Stimulated activated naive CD8-positive, alpha-beta T cell treated with anti-CD3 and anti-CD28 coated beads, Interleukin-15, Interleukin-2, amounts not matched to agents 100 ng/mL and 50 ng/mL, for 24 hours (primary cell): ENCODE results near the gene XCR1.

Experiments used
- H3K27ac Mint-ChIP-seq: one replicate; pipeline ENCODE4 v1.8.0; 2021; ENCODE audit warnings: mild to moderate bottlenecking, mixed read lengths
- H3K27me3 Mint-ChIP-seq: one replicate; pipeline ENCODE4 v1.8.0; 2021; ENCODE audit warnings: mixed read lengths
- H3K36me3 Mint-ChIP-seq: one replicate; pipeline ENCODE4 v1.8.0; 2021; ENCODE audit warnings: low read depth, mixed read lengths
- H3K4me1 Mint-ChIP-seq: one replicate; pipeline ENCODE4 v1.8.0; 2021; ENCODE audit warnings: low read depth, mixed read lengths
- H3K4me3 Mint-ChIP-seq: one replicate; pipeline ENCODE4 v1.8.0; 2021; ENCODE audit warnings: mild to moderate bottlenecking, mixed read lengths
- H3K9me3 Mint-ChIP-seq: one replicate; pipeline ENCODE4 v1.8.0; 2021; ENCODE audit warnings: mixed read lengths

XCR1 gene

GRCh38 chr3:45986303-45986982 is 40.8 kb downstream of the XCR1 start:
- peaks cover 41% of the 10 kb centered on the region for H3K36me3 Mint-ChIP-seq
- H3K9me3 Mint-ChIP-seq, result no peaks in the 10 kb centered on the region
- no peak overlapping the region for H3K4me3 Mint-ChIP-seq
- H3K4me1 Mint-ChIP-seq, result peaks cover 57% of the 10 kb centered on the region
- no peak overlapping the region for H3K27ac Mint-ChIP-seq
- H3K27me3 Mint-ChIP-seq, result no peaks in the 10 kb centered on the region

DNA sequence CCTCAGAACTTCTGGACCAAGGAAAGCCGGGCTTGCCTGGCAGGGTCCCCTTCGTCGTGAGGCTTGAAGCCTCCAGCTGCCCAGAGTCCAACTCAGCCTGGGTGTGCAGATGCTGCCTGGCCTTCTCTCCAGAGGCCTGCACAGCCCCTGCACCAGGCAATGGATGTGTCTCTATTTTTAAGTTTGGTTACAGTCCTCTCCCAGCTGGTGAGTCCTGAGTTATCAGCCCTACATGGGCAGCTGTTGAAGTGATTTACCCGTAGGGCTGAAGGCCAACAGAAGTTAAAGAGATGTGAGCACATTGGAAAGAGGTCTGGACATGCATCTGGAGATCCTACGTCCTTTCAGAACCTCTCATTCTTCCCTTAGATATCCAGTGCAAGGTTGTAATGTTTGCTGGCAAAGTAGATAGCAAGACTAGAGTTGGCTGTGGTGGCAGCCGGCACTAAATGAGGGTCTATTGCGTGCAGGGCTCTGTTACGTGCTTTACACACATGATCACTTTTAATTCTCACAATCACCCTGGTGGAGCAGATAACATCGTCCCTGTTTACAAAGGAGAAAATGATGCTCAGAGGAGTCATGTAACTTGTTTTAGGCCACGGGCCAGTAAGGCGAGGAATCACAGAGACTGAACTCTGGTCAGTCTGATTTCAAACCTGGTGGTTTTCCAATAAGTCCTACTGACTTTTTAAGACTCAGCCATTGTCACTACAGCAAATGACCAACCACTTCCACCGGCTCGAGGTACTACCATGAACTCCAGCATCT is 41.6 kb downstream of the XCR1 start:
- no peak overlapping the region for H3K27ac Mint-ChIP-seq
- no peaks in the 10 kb centered on the region for H3K9me3 Mint-ChIP-seq
- no peak overlapping the region for H3K4me3 Mint-ChIP-seq
- no peaks in the 10 kb centered on the region for H3K27me3 Mint-ChIP-seq
- H3K36me3 Mint-ChIP-seq, result peaks cover 44% of the 10 kb centered on the region
- peaks cover 57% of the 10 kb centered on the region for H3K4me1 Mint-ChIP-seq

DNA sequence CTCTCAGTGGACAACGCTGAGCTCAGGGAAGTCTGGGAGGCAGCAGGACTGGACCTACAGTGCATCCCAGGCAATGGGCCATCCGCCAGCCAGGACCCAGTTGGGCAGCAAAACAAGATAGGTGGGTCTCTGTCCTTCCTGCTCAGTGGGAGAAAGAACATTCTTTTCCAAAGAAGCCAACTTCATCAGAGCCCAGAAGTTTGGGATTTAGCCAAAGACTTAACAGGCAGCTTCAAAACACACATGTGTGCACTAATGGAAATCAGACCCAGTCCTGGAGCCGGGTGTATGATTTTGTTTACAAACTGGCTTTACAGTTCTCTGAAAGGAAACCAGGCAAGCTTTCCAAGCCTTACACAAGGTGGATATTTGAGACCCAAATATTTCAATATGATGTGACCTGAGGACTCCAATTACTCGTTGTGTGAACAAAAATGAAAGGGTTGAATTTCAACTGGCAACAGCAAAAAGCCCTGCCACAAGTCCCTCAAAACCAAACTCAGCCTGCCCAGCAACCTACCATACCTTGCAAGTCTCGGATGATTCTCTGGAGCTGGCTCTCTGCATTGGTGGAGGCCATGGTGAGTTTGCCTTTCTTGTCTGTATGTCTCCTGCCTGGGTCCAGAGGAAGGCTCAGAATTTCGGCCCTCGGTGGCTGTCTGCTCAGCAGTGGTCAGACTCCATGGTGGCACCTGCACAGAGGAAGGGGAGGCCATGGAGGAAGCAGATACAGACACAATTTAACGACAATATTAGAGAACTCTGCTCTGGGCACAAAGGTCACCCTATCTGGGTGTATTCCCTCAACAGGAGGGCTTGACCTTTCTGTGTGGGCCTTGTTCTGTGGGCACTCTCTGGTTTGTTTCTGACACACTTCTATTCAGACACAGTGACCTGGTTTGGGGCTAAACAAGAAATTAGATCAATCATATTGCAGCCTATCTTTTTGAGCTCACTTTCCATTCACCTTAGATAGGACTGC is 42.7 kb downstream of the XCR1 start:
- no peaks in the 10 kb centered on the region for H3K27me3 Mint-ChIP-seq
- no peaks in the 10 kb centered on the region for H3K9me3 Mint-ChIP-seq
- H3K4me3 Mint-ChIP-seq, result no peak overlapping the region
- H3K4me1 Mint-ChIP-seq, result peaks cover 57% of the 10 kb centered on the region
- no peak overlapping the region for H3K27ac Mint-ChIP-seq
- H3K36me3 Mint-ChIP-seq, result peaks cover 42% of the 10 kb centered on the region

- no peak overlapping the region for H3K4me3 Mint-ChIP-seq
- H3K36me3 Mint-ChIP-seq, result peaks cover 49% of the 10 kb centered on the region
- peaks cover 57% of the 10 kb centered on the region for H3K4me1 Mint-ChIP-seq
- H3K27me3 Mint-ChIP-seq, result no peaks in the 10 kb centered on the region
- H3K27ac Mint-ChIP-seq, result no peak overlapping the region
- no peaks in the 10 kb centered on the region for H3K9me3 Mint-ChIP-seq
These were observed 43.5 kb downstream of the XCR1 start for GRCh38 chr3:45983770-45984169.

- peak overlapping the region; percentile 58 for H3K27ac Mint-ChIP-seq
These were observed 45.8 kb downstream of the XCR1 start for GRCh38 chr3:45981346-45982074.

GRCh38 chr3:45980819-45981218 is 46.5 kb downstream of the XCR1 start:
- Mint-ChIP-seq H3K4me1 (peaks cover 67% of the 10 kb centered on the region), H3K4me3 (peak overlapping the region; percentile 60), H3K9me3 (no peaks in the 10 kb centered on the region), H3K36me3 (peaks cover 69% of the 10 kb centered on the region), H3K27ac (peak overlapping the region; percentile 58), H3K27me3 (no peaks in the 10 kb centered on the region)

More at GRCh38 chr3:45981346-45982074, 45.8 kb downstream of the XCR1 start:
- Mint-ChIP-seq H3K36me3 (peaks cover 64% of the 10 kb centered on the region), H3K9me3 (no peaks in the 10 kb centered on the region), H3K4me3 (peak overlapping the region; percentile 60), H3K27me3 (no peaks in the 10 kb centered on the region), H3K4me1 (peaks cover 60% of the 10 kb centered on the region)

- Mint-ChIP-seq H3K27ac (peak overlapping the region; percentile 49), H3K4me3 (peak overlapping the region; percentile 20), H3K27me3 (no peaks in the 10 kb centered on the region), H3K4me1 (peaks cover 72% of the 10 kb centered on the region), H3K36me3 (peaks cover 74% of the 10 kb centered on the region), H3K9me3 (no peaks in the 10 kb centered on the region)
These were observed 47.0 kb downstream of the XCR1 start for GRCh38 chr3:45980229-45980813.

- Mint-ChIP-seq H3K4me1 (peaks cover 80% of the 10 kb centered on the region), H3K9me3 (no peaks in the 10 kb centered on the region), H3K27me3 (no peaks in the 10 kb centered on the region), H3K36me3 (peaks cover 76% of the 10 kb centered on the region), H3K27ac (peak overlapping the region; percentile 50), H3K4me3 (peak overlapping the region; percentile 21)
These were observed 47.9 kb downstream of the XCR1 start for GRCh38 chr3:45979378-45979777.

DNA sequence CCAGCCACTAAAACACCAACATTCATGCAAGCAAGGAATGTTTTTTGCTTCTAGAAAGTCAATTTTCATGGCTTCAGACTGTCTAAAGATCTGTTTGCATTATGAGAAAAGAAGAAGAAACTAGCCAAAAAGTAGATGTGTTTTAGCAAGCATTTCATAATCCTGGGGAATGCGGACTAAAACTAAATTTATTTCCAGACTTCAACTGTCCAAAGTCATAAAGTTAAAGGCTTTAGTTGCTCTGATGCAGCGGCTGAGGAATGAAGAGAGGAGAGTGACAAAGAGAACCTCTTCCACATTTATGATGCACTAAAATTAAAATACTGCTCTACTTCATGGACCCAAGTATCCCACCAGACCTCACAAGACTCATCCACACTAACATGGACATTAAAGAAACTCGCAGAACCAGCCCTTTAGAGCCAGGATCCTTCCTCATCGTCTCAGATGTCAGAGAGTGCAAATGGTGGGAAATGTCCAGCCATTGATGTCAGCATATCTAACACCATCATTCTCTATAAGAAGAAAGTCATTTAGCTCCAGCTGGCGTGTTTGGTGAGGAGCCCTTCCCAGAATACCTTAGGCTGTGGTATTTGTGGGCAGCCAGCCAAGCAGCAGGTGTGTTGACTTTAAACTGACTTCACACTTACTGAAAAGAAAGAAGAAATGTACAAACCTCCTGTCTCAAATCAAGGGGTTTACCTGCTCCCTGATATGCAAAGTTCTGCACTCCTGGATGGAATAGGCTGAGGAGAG is 49.1 kb downstream of the XCR1 start:
- Mint-ChIP-seq H3K36me3 (peaks cover 73% of the 10 kb centered on the region), H3K27ac (peak overlapping the region; percentile 42), H3K27me3 (no peaks in the 10 kb centered on the region), H3K9me3 (no peaks in the 10 kb centered on the region), H3K4me3 (peak overlapping the region; percentile 28), H3K4me1 (peaks cover 88% of the 10 kb centered on the region)

DNA sequence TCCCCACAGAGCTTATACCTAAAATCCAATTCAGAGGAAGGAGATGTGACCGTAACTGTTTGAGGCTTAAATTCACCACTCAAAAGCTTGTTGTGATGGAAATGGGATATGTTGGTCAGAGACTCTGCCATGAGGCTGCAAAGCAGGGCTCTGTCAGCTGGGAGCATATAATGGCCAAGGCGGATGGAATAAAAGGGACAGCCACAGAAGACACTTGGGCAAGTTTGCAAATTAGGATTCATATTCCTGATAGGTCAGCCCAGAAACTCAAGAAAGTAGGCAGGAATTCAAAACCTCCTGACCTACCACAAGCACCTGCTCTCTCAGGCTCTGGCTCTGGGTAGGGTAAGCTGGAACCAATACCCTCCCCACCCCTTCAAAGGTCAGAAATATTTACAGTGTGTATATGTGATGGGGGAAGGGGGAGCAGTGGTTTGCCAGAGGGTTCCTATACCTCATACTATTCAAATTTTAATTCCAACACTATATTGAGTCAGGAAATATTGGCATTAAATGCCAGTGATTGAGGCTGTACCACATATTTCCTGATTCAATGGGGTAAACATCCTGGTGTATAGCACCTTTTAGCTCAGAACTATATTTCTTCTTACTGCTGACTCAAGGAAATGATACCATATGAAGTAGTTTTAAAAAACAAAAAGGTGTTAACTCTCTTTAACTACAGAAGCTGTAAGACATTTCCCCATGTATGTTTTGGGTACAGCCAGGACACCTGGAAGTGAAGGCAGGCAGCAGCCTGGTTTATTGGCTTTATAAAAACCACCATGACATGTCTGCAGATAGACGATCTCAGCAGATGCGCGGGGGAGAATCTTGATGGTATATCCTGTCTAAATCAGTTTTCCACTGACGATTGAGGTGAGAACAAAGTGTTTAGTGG is 50.8 kb downstream of the XCR1 start:
- Mint-ChIP-seq H3K4me3 (peak overlapping the region; percentile 30), H3K27ac (peak overlapping the region; percentile 80)

GRCh38 chr3:45975686-45976085 is 51.6 kb downstream of the XCR1 start:
- no peak overlapping the region for H3K4me3 Mint-ChIP-seq
- peaks cover 77% of the 10 kb centered on the region for H3K36me3 Mint-ChIP-seq
- H3K4me1 Mint-ChIP-seq, result peaks cover 89% of the 10 kb centered on the region
- H3K27ac Mint-ChIP-seq, result no peak overlapping the region
- no peaks in the 10 kb centered on the region for H3K27me3 Mint-ChIP-seq
- H3K9me3 Mint-ChIP-seq, result no peaks in the 10 kb centered on the region

More for the DNA sequence above, 50.8 kb downstream of the XCR1 start:
- H3K27me3 Mint-ChIP-seq, result no peaks in the 10 kb centered on the region
- H3K9me3 Mint-ChIP-seq, result no peaks in the 10 kb centered on the region
- H3K4me1 Mint-ChIP-seq, result peaks cover 92% of the 10 kb centered on the region
- peaks cover 76% of the 10 kb centered on the region for H3K36me3 Mint-ChIP-seq

DNA sequence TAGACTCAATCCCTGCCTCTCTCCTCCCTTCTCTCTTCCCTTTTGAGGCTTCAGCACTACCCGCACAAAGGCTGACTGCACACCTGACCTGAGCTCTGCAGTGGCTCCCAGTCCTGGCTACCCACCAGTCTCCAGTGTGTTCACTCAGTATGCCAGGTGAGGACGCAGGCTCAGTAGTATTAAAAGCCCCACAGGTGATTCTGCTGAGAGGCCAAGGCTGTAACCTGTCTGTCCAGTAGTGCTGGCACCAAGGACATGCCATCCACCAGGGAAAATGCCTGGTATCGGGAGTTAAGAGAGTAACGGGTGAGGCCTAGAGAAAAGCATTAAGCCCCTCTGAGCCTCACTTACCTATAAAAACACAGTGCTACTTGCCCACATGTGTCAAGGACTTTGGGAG is 52.6 kb downstream of the XCR1 start:
- H3K27me3 Mint-ChIP-seq, result no peaks in the 10 kb centered on the region
- peaks cover 79% of the 10 kb centered on the region for H3K4me1 Mint-ChIP-seq
- no peak overlapping the region for H3K4me3 Mint-ChIP-seq
- H3K36me3 Mint-ChIP-seq, result peaks cover 75% of the 10 kb centered on the region
- H3K27ac Mint-ChIP-seq, result no peak overlapping the region
- H3K9me3 Mint-ChIP-seq, result no peaks in the 10 kb centered on the region
